Peyer's patch (tissue), 4 donors: ENCODE measurements around the gene DIS3L.

Experiments
- CTCF ChIP-seq, 6 experiments: fragments of 450-650 bp in 4 of 6; fragments of 200-600 bp in 2 of 6; sonication (generic) in 1 of 6; IDR thresholded peaks; one replicate each; pipeline ENCODE4 v1.5.1; 2017 to 2019; ENCODE audit warnings: antibody characterized with exemption in 6 of 6, mild to moderate bottlenecking in 3 of 6, moderate library complexity in 1 of 6
- POLR2A ChIP-seq, 2 donors: fragments of 450-650 bp; IDR thresholded peaks; one replicate each; pipeline ENCODE4 v1.5.1; 2017; ENCODE audit warnings: antibody characterized with exemption in 2 of 2, mild to moderate bottlenecking in 2 of 2, moderate library complexity in 2 of 2

GRCh38 chr15:66291816-66292570, 1.4 kb upstream of the DIS3L start:
- TF ChIP-seq CTCF (IDR thresholded peaks at IDR 0.05) (no peak), POLR2A (IDR thresholded peaks at IDR 0.05) (no peak)
